ENCODE data around the gene MCM3AP.
"Not testable (repeated sequence)": the region's sequence is repeated elsewhere in the genome, so short reads cannot be mapped to it uniquely, and the experiment has no call there.

Gene MCM3AP

DNA sequence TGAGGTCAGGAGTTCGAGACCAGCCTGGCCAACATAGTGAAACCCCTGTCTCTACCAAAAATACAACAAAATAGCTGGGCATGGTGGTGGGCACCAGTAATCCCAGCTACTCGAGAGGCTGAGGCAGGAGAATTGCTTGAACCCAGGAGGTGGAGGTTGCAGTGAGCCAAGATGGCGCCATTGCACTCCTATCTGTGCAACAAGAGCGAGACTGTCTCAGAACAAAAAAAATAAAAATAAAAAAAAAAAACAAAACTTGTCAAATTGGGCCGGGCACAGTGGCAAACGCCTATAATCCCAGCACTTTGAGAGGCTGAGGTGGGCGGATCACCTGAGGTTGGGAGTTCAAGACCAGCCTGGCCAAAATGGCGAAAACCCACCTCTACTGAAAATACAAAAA is 24.8 kb upstream of the MCM3AP start:
- not testable (repeated sequence) for DNase-seq

DNA sequence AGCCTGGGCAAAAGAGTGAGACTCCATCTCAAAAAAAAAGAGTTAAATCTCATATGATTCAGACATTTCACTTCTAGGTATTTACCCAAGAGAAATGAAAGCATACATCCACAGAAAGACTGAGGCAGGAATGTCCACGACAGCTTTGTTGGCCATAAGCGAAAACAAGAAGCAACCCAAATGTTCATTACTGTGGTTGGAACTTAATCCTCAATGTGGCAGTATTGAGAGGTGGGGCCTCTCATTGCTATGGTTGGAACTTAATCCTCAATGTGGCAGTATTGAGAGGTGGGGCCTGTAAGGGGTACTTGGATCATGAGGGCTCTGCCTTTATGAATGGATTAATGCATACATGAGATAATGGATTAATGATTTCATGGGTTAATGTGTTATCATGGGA is 23.0 kb upstream of the MCM3AP start:
- no peak for DNase-seq

DNA sequence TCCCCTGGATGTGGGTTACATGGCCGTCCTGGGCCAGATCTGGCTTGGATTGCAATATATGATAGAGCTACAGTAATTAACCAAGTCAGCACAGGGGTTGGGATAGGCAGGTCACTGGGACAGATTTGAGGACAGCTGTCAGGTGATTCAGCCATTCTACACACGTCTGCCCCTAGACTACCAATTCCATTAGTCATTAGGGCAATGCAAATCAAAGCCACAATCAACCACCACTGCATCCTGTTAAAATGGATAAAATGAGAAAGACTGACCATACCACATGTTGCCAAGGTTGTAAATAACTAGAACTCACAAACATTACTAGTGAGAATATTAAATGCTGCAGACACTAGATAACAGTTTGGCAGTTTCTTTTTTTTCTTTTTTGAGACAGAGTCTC is 22.2 kb upstream of the MCM3AP start:
- DNase-seq = no peak

DNA sequence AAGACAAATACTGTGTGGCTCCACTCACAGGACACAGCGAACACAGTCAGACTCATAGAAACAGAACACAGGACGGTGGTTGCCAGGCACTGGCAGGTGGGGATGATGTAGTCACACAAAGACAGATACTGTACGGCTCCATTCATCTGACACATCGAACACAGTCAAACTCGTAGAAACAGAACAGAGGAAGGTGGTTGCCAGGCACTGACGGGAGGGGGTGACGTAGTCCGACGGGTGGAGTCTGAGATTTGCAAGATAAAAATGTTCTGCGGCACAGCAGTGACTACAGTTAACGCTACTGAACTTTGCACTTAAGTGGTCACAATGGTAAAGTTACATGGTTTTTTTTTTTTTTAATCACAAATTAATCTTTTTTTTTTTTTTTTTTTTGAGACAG is 19.5 kb upstream of the MCM3AP start:
- no peak for DNase-seq

DNA sequence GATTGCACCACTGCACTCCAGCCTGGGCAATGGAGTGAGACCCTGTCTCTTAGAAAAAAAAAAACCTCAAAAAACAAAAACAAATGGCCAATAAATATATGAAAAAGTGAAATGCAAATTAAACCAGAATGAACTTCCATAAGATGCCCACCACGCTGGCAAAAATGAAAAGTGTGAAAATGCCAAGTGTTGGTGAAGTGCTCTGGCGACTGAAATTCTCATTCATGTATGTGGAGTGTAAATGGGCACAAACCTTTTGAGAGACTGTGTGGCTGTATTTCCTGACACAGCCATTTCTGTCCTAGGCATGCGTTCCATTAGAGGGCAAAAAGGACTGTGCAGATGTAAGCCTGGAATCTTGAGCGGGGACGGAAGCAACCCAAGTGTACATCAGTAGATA is 19.0 kb upstream of the MCM3AP start:
- DNase-seq = no peak

DNA sequence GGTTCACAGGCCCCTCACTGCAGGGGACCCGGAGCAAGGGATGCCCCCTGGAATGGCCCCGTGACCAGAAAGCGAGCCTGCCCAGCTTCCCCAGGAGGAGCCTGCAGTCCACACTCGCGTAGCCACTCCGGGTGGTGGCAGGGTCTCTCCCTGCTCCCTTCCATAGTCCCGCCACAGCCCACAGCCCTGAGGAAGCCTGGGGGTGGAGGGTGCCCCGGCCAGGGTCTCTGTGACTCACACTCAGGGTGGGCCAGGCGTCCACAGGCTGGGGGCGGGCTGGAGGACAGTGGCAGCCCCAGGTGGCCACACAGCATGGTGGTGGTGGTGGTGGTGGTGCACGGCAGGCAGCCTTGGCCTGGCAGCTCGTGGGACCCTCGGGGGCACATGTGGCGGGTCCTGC is 16.3 kb upstream of the MCM3AP start:
- DNase-seq = no peak

DNA sequence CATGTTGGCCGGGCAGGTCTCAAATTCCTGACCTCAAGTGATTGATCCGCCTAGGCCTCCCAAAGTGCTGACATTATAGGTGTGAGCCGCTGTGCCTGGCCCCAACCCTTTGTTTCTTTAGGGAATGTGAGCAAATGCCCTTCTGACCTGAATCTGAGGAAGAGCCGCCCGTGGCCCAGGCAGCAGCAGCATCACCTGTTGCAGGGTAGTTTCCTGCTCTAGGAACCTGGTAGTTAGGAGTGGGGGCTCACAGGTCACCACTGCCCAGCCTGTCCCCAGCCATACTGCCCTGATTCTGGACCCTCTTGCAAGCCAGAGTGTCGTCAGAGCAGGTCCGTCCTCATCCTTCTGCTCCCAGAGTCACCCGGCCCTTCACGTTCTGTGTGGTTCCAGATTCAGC is 13.8 kb upstream of the MCM3AP start:
- DNase-seq = no peak

DNA sequence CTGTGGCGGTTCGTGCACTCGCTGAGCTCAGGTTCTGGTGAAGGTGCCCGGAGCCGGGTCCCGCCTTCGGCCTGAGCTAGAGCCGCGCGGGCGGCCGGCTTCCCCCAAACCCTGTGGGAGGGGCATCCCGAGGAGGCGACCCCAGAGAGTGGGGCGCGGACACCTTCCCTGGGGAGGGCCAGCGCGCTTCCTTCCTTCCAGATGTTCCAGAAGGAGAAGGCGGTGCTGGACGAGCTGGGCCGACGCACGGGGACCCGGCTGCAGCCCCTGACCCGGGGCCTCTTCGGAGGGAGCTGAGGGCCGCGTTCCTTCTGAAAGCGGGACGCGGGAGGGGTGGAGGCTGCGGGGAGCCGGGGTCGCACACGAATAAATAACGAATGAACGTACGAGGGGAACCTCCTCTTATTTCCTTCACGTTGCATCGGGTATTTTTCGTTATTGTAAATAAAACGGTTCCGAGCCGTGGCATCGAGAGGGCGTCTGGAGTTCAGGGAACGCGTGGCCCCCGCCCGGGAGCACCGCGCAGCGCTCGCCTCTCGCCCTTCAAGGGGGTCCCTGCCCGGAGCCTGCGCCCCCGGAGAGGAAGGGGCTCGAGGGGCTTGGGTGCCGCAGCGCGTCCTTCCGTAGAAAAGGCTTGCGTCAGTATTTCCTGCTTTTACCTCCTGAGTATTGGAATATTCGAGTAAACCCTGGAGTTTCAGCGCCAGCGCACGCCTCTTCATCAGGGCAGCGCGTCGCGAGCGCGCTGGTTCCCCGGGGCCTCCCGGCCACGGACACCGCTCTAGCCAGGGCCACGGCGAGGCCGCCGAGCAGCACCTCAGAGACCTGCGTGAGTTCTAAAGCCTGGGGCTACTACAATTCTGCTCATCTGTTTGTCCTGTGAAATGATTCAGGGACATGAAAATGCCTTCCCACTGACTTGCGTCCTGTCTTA is 12.2 kb upstream of the MCM3AP start:
- peak; percentile 43 for DNase-seq

DNA sequence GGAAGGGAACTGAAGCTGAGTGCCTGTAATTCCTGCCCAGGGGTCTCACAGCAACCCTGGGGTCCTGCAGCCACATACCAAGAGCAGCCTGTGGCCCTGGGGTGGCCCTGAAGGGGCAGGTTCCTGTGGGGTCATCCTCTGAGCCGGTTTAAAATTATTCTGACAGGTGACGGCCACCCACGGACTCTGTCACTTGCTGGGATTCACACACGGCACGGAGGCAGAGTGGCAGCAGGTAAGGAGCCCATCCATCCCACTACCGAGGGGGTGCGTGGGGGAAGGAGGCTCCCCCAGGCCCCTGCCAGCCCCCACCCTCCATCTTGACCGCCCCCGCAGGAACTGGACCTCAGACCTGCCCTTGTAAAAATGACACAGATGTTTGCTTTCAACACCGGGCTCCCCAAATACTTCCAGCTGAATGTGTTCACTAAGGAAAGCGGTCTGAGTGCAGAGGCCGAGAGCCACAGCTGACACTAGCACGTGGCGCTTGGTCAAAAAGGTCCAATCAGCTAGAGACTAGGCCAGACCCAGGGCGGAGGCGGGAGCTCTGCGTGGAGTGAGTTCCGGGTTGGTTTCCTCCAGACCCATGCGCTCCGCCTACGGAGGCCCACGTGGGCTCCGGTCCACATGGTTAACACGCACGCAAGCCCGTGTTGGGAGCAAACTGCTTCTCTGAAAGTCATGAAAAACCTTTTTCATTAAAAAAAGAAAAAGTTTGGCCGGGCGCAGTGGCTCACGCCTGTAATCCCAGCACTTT is 10.8 kb upstream of the MCM3AP start:
- peak; percentile 90 for DNase-seq

DNA sequence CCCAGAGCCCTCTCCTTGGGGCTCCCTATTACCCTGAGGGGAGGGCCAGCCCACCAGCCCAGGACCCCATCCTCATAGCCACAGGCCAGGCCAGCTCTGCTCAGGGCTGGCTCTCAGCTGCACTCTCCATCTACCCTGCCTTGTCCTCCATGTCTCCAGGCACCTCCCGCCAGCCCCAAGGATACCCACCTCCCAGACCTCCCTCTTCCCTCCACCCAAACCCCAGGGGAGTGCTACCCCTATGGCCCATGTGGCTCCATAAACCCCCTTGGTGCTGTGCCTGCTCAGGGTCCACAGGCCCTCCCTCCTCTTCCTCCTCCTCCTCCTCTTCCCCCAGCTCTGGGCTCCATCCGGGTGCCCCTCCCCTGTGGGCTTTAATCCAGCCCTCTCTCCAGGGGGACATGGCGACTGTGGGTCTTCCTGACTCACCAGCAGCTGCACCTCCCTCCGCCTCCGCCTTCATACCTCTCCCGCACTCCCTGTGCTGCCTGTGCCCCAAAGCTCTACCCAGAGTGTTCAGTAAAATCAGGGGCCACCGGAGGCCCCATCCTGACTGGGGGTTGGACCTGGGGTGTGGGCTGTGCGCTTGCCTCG is 9.9 kb upstream of the MCM3AP start:
- DNase-seq = no peak

DNA sequence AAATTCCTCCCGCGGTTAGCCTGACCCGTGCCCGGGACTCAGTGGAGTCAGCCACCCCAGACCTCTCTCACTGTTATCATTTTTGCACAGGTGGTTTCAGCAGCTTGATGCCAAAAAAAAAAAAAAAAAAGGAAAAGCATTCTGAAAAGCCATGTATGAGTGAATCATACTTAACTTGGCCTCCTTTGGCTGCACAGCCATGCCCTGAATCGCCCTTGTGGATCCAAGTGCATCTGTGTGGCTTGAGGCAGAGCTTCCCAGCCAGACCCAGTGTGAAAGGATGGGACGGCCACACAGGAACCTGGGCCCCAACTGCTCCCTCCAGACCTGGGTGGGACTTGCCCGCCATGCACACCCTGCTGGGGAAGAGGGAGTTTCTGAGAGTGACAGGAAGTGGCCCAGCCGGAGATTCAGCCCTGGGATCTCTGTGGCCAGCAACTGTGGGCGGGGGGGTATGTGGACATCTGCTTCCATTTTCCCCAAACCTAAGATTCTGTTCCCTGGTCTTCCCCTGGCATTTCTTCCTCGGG is 9.3 kb upstream of the MCM3AP start:
- DNase-seq = no peak

DNA sequence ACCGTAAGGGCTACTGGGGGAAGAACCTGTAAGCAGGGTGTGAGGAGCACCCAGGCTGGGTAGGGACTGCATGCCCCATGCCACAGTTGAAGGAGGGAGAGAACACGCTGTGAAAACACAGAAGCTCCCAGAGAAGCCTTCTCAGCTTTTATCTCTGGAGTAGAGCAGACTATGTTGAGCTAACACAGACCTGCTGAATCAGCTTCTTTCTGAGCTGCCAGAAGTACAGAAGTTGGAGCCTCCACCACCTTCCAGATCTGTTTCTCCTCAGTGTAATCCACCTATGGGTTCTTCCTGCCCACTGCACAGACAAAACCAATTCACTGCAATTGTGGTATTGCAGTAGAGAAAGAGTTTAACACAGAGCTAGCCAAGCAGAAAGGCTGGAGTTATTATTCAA is 6.2 kb upstream of the MCM3AP start:
- no peak for DNase-seq

DNA sequence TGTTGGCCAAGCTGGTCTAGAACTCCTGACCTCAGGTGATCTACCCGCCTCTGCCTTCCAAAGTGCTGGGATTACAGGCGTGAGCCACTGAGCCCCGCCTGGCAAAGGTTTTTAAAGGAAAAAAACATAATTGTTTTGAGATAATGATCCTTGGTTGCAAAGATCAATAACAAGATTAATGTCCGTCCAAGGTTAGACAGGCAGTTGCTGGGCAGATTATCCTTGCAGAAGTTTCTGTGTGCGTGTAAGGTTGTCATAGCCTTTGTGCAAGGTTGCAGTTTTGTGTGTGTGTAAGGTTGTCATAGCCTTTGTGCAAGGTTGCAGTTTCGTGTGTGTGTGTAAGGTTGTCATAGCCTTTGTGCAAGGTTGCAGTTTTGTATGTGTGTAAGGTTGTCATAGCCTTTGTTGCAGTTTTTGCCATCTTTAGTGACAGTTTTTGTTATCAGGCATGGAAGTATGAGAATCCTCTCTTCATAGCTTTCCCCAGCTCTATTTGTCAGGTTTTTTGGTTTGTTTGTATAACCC is 4.3 kb upstream of the MCM3AP start:
- DNase-seq = no peak

DNA sequence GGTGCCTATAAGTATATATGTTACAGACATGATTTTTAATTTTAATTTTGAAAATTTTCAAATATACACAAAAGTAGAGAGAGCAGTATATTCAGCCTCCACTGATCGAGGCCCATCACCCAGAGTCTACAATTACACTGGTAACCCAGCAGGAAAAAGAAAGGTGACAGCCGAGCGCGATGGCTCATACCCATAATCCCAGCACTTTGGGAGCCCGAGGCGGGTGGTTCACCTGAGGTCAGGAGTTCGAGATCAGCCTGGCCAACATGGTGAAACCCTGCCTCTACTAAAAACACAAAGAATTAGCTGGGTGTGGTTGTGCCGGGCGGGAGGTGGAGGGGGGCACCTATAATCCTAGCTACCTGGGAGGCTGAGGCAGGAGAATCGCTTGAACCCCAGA is 2.1 kb upstream of the MCM3AP start:
- no peak for DNase-seq

DNA sequence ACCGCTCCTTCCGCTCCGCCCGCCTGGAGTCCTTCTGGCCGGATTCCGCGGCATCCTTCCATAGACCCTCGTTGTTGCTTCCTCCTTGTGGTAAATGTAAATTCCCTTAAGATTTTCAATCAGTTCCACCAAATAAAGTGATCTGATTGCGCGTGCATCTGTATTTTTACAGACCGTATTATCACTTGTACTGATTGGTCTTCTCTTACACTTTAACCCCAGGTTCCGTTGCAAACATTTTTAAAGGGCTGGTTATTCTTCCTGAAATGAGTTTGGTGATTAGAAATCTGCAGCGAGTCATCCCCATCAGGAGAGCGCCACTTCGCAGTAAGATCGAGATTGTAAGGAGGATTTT is 1.2 kb upstream of the MCM3AP start:
- no peak for DNase-seq

DNA sequence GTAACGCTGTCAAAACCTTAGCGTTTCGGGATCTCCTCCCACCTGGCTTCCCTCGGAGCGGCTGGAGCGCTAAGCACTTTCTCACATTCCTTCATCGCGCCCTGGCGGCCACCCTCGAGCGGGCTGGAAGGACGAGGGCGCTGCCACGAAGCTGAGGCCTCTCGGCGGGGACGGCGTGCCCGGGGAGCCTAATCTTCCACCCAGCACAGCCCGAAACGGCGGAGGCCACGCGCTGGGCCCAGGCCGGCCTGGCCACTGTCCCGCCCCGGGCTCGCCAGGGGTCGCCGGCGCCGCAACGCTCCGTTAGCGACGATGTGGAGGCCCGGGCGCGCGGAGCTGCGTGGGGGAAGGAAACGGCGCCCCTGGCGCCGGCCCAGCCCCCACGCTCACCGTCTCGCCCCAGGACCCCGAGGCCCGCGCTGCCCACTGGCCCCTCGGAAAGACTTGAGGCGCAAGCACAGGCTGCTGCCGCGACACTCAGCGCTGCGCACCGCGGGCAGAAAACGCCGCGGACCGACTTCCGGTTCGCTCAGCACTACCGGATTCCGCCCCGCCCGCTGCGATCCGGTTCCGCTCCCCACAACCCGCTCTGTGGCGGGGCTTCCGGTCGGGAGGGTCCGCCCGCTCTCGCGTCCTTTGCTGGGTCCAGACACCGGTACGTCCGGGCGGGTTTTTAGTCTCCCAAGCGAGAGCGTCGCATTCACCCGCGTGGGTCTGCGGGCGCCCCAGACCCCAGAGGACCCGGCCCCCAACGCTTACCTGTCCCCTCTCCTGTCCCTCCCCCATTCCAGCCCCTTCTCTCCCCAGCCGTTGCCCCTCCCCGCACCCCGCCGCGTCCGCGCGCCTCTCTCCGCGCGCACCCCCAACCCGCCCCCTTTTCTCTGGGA is 593 bp upstream of the MCM3AP start, which contains the start of gene YBEY:
YBEY (plus strand) TSS at position 582 of the 887 bp plus-strand sequence. CDS start 572 bp downstream, outside the sequence.
- DNase-seq = peak; percentile 92

DNA sequence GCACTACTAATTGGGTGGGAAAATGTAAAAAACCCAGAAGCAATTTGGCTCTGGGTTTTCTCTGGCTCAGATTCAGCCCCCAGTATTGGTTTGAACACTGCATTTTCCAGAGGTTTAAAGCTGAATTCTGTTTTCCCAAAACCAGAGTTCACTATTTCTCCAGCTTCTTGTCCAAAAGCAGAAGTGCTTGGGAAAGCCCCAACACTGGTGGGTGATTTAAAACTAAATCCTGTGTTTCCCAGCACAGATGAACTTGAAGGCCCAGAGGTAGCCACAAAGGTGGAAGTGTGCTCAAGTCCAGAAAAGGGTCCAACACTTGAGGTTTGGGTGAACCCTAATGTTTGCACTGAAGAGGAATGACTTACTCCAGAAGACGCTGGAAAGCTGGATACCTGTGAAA is 678 bp downstream of the MCM3AP start:
- DNase-seq = no peak

DNA sequence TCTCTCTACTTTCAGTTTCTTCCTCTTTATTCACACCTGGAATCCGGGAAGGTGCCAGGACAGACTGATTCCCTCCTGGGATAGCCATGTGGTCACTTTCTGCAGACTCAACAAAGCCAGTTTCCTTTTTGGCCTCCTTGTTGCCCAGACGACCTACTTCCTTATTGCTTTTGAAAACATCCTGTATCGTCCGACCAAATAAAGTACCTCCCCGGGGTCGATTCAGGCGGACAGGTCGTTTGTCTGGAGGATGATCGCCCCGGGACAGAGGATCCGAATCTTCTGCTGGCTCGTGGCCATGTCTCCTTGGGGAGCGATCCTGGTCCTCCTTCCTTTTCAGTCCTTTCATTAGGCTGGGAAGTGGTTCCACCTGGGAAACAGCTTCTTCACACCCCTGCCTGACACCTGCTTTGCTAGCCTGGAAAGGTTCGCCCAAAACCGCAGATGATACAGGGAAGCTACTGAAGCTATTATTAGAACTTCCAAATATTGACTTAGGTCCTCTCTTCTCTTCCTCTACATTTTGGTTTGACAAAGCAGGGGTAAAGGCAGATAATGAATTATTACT is 1.2 kb downstream of the MCM3AP start:
- no peak for DNase-seq

DNA sequence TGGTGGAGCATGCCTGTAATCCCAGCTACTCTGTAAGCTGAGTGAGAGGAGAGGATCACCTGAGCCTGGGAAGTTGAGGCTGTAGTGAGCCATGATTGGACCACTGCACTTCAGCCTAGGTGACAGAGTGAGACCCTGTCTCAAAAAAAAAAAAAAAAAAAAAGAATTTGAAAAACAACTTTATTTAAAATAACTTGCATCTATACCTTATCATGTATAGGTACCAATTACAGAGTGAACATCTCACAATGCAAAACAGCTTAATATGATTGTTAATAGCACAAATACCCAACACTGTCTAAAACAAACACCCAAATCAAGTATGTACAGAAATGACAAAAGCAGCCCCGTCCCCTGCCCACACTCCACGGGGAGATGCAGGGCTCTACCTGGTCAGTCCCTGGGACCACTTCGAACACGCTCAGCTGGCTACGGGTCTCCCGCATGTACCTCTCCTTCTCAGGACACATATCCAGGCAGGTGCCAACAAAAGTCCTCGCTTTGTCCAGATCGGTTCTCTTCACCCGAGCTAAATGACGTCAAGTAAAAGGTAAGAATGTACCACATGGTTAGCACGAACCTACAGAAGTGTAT is 10.5 kb downstream of the MCM3AP start:
- no peak for DNase-seq

DNA sequence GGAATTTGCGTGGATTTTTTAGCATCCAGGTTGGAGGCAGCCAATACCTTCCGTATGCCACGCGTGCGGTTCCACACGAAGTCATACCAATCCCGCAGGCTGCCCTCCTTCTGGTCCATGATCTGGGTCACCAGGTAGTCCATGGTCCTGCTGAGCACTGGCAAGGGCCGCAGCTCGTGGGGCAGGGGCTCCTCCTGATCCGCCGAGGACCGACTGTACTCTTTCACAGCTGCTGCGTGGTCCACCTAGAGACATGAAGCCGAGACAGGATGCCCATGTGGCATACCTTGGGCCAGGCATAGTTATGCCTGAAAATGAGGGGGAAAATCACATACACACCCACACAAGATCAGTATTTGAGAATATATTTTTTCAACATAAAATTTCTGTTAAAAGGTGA is 12.1 kb downstream of the MCM3AP start:
- DNase-seq = no peak

DNA sequence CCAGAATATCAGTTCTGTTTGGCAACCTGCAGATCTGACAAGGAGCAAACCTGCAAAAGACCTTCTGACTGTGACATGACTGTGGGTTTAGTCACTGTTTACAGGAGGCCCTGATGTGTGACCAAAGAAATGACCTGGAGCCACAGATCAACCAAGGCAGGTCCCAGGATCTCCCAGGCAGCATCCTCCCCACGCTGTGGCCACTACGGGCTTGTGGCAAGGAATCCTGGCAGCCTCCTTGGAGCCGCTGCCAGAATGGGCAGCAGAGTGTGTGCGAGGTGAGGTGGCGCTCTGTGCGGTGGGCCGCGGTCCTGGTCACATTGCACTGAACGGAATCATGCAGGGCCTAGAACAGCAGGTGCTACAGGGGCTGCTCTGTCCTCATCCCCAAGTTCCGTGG is 15.9 kb downstream of the MCM3AP start:
- no peak for DNase-seq

Measured in activated CD4-positive, alpha-beta T cell treated with anti-CD3 and anti-CD28 coated beads, Interleukin-10, Interleukin-2, amounts not matched to agents 100 ng/mL and 50 ng/mL, durations not matched to agents 16 hours and 8 hours (primary cell).